HG02610 (cell line): ENCODE data around the gene ZSWIM4.
"Not testable (repeated sequence)": the region's sequence is repeated elsewhere in the genome, so short reads cannot be mapped to it uniquely, and the experiment has no call there.

ENCODE experiments used
- ATAC-seq: cut with Tn5 transposase; IDR thresholded peaks from one replicate; pipeline ENCODE4 v1.9.1; 2021; ENCODE audit warnings: mild to moderate bottlenecking, moderate library complexity; ENCODE audit not compliant: unreplicated experiment

Gene ZSWIM4

GRCh38 chr19:13848798-13849676 lies 53.8 kb downstream of the ZSWIM4 start:
- no peak for ATAC-seq

- no peak for ATAC-seq
These were observed 55.0 kb downstream of the ZSWIM4 start for GRCh38 chr19:13849991-13850909.

DNA sequence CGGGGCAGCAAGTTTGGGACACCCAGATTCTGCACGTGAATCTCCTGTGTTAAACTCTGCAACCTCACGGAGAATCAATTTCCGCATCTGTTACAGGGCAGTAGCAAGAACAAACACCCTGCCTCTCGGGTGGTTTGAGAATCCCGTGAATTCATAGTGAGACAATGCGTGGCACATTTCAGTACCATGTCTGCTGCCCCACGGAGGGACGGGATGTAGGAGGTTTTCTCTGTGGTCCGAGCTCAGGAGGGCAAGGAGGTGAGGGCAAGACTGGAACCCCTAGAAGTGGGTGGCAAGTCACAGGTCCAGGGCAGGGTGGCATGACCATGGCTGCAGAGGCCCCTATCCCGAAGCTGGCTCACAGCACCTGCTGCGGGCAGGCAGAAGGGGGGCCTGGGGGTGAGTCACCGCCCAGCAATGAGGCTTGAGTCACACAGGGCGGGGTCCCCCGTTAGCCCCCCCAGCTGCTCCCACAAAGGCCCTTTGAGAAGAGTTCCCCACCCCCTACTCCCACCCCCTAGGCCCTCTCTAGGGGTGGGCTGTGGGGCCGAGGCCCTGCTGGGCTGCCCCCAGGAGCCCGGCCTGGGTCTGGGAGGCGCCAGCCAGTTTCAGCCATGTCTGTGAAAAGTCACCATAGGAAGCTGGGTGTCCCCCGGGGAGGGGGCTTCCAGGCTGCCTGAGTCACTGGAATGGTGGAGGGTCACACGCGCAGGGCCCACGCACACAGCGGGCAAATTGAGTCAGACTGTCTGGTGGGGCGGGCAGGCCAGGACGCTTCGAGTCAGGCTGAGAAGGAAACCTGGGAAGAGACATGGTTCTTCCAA lies 55.9 kb downstream of the ZSWIM4 start:
- ATAC-seq = no peak

GRCh38 chr19:13851734-13852114 lies 56.5 kb downstream of the ZSWIM4 start:
- ATAC-seq = not testable (repeated sequence)

GRCh38 chr19:13852171-13852707 lies 57.0 kb downstream of the ZSWIM4 start:
- ATAC-seq = not testable (repeated sequence)

GRCh38 chr19:13856497-13856896 lies 61.3 kb downstream of the ZSWIM4 start:
- ATAC-seq = no peak

DNA sequence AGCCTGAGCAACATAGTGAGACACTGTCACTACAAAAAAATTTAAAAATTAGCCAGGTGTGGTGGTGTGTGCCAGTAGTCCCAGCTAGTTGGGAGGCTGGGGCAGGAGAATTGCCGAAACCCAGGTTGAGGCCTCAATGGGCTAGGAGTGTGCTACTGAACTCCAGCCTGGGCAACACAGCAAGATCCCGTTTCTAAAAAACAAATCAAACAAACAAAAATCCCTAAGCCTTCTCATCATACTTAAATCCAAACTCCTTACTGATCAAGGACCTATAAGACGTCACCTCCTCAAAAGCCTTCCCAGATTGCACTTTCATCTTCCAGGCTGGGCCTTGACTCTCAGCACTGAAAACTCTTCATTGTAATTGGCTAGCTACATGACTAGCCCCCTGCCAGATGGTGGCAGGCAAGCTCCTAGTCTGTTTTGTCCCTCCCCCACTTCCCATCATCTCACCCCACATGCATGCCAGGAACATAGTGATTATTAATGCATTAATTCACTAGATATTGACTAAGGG lies 64.2 kb downstream of the ZSWIM4 start:
- no peak for ATAC-seq

DNA sequence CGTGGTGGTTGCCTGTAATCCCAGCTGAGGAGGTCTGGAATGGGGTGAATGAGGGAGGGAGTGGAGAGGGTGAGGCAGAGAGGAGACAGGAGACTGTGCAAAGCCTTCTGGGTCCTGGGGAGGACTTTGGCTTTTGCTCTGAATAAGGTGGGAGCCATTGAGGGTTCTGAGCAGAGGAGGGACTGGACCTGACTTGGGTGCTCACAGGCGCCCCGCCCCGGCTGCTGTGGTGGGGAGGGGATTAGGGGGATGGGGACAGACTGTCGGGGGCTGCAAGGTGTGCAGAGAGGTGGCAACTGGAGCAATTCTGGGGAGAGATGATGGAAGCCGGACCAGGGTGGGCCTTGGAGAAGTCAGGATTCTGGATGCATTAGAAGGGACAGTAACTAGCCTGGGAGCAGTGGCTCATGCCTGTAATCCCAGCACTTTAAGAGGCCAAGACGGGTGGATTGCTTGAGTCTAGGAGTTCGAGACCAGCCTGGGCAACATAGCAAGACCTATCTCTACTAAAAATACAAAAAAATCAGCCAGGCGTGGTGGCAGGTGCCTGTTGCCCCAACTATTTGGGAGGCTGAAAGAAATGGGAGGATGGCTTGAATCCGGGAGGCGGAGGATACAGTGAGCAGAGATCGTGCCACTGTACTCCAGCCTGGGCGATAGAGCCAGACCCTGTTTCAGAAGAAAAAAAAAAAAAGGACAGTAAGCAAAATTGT lies 65.6 kb downstream of the ZSWIM4 start:
- no peak for ATAC-seq

DNA sequence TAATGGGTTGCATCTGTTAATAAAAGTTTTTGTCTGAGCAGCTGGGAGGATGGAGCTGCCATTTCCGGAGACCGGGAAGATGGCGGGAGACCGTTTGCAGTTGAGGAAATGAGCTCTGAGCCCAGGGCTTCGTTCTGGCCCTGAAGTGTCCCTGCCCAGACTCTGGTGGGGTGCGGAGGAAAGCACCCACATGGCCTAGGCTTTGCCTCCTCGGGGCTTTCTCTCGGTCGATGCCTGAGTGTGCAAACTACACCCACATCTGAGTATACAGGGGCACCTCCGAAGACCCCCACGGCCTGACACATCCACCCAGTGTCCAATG lies 66.1 kb downstream of the ZSWIM4 start:
- peak; percentile 27 for ATAC-seq

DNA sequence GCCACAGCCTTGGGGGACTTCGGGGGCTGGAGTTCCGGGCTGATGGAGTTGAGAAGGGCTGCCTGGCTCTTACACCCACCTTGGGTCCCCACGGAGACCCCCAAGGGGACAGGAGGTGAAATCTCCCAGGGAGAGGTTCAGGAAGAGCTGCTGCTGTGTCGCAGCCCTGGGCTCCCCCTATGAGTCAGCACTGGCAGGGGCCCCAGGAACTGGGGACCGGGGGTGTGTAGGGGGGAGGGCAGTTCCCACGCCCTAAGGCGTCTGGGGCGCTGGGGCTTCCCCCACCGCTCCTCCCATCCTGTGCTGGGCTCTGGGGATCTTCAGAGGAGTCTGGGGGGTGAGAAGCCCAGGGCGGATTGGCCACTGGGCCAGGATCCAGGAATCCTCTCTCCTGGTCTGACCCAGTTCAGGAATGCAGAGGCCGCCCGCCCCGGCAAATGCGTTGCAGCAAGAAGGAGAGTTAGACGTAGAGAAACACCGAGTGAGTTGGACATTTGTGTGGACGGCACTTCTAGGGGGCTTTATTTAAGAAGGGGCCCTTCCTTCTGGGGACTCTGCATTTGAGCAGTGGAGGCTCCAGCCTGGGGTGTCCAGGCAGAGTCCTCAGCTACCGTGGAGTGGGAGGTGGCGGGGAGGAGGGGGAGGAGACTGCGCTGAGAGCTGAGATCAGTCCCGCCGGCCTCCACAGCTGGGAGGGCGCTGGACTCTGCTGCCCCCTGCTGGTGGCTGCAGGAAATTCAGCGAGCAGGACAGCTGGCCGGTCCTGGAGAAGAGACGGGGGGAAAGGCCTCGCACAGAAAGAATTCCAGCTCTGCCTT lies 66.7 kb downstream of the ZSWIM4 start:
- ATAC-seq = peak; percentile 74

- no peak for ATAC-seq
These were observed 68.9 kb downstream of the ZSWIM4 start for GRCh38 chr19:13864046-13864666.

- ATAC-seq = no peak
These were observed 69.7 kb downstream of the ZSWIM4 start for GRCh38 chr19:13864667-13865570.

DNA sequence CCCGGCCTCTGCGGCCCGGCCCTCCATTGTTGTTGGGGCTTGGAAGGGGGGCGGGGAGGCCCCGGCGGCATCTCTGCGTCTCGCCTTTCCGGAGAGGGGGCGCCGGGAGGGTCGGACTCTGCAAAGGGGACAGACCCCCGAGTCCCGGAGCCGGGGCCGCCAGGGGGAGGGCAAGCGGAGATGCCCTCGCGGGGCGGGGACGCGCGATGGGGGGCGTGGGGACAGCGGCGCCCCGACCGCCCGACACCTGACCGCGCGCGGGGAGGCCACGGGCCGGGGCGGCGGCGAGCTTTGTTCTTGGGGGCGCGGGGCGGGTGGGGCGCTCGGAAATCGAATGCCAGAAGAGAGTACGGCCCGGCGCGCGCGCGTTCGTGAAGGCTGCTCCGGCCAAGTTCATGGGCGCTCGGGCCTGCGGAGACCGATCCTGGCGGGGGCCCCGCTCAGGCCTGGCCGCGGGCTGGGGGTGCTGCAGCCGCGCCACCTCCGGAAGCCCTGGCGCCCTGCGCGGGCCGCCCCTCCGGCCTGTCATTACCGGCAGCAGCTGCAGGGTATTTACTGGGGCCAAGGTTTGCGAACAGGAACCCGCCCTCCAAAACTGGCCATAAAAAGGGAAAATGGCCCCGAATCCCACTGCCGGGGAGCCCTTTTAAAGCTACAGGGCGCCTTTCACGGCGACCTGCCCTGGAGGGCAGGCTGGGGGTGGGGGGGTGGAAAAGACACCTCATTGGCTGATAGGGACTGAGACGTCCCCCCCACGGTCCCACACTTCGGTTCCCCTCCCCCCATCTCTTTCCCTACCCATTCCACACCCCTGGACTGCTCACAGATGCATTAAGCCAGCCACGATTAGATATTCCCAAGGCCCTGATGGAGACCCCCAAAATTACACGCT lies 70.6 kb downstream of the ZSWIM4 start:
- ATAC-seq = no peak

DNA sequence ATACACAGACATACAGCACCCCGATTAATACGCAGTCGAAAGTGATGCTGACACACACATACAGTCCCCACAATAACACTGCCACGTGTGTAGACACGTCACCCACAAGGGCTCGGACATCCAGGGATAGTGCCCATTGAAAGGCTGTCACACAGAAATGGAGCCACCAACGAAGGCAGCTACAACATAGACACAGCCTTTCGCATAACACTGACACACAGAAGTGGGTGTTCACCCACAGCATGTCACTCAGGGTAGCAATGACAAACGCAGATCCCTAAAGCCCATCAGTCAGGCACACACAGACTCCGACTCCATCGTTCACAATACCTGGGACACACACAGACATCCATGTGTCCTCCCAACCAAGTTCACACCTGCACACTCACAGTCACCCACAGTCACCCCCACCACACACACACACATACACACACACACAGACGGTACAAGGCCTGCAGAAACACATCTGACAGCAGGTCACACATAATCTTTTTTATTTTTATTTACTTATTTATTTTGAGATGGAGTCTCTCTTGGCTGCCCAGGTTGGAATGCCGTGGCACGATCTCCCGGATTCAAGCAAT lies 71.3 kb downstream of the ZSWIM4 start:
- no peak for ATAC-seq

DNA sequence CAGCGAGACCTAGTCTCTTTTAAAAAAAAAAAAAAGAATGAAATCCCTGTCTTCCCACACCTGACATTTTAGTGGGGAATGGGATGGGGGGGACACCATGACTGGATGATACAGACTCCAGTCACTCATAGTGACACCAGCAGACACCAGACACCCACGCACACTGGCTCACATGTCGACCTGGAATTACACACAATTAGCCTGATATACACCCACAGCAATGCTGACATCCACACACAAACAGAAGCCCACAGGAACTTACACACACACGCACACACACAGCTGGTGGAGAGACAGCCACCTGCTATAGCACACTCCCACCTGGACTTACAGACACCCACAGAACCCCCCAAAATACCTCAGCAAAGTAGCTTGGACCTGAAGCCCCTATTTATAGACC lies 73.4 kb downstream of the ZSWIM4 start:
- ATAC-seq = no peak

DNA sequence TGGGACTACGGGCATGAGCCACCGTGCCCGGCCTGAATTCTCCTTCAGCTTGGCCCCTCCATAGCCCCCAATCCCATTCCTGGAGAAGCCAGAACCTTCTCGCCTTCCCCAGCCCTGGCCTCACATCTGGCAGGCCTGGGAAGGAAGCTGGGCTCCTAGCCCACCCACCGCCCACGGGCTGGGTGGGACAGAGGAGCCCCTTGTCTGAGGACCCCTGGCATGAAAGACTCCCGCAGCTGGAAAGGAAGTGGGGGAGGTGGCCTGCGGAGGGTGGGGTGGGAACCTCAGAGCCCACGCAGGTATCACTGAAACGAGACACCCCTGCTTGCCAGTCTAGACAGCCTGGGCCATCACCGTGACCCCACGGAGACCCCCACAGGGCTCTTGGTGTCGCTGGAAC lies 74.0 kb downstream of the ZSWIM4 start:
- ATAC-seq = no peak
